OCI-LY1 (cell line): ENCODE measurements around the gene TMEM156.
A peak's percentile ranks its signal among the peaks of the same experiment; 100 is the strongest.

Experiments used
- H2AFZ ChIP-seq: fragments of 200-600 bp; sonication (generic), shearing (Covaris generic); 2 replicates; pipeline ENCODE4 v1.6.0; 2014; ENCODE audit warnings: antibody characterized with exemption, mild to moderate bottlenecking, low read length
- H3F3A ChIP-seq: fragments of 200-600 bp; sonication (generic), shearing (Covaris generic); 2 replicates; pipeline ENCODE4 v1.6.0; 2014; ENCODE audit warnings: mild to moderate bottlenecking, antibody characterized with exemption, low read length, moderate library complexity; ENCODE audit not compliant: insufficient read depth
- H3K27ac ChIP-seq: fragments of 200-600 bp; sonication (generic); 2 replicates; pipeline ENCODE4 v1.5.1; 2014; ENCODE audit warnings: low read length, mixed run types, mild to moderate bottlenecking, low read depth; ENCODE audit not compliant: poor library complexity, severe bottlenecking
- H3K27me3 ChIP-seq: fragments of 200-600 bp; sonication (generic); 2 replicates; pipeline ENCODE4 v1.6.0; 2014; ENCODE audit warnings: antibody characterized with exemption, mild to moderate bottlenecking, low read length, moderate library complexity; ENCODE audit not compliant: insufficient read depth
- H3K36me3 ChIP-seq: fragments of 200-600 bp; sonication (generic); 2 replicates; pipeline ENCODE4 v1.6.1; 2014; ENCODE audit warnings: mild to moderate bottlenecking, antibody characterized with exemption, low read length, moderate library complexity, mixed read lengths; ENCODE audit not compliant: insufficient read depth
- H3K4me1 ChIP-seq: fragments of 200-600 bp; sonication (generic); 2 replicates; pipeline ENCODE4 v1.5.1; 2014; ENCODE audit warnings: mild to moderate bottlenecking, low read length, moderate library complexity; ENCODE audit not compliant: insufficient read depth, severe bottlenecking
- H3K4me2 ChIP-seq: fragments of 200-600 bp; sonication (generic), shearing (Covaris generic); 2 replicates; pipeline ENCODE4 v1.6.1; 2014; ENCODE audit warnings: low read length
- H3K4me3 ChIP-seq: fragments of 200-600 bp; sonication (generic); 2 replicates; pipeline ENCODE4 v1.5.1; 2014; ENCODE audit warnings: low read length, low read depth, mild to moderate bottlenecking, mixed read lengths; ENCODE audit not compliant: poor library complexity, severe bottlenecking
- H3K79me2 ChIP-seq: fragments of 200-600 bp; shearing (Covaris generic); 2 replicates; pipeline ENCODE4 v1.6.1; 2016; ENCODE audit warnings: mixed run types, low read length, mixed read lengths; ENCODE audit not compliant: insufficient read depth
- H3K9ac ChIP-seq: fragments of 200-600 bp; sonication (generic), shearing (Covaris generic); 2 replicates; pipeline ENCODE4 v1.6.1; 2014; ENCODE audit warnings: mild to moderate bottlenecking, low read length, mixed read lengths
- H3K9me2 ChIP-seq: fragments of 200-600 bp; sonication (generic), shearing (Covaris generic); 2 replicates; pipeline ENCODE4 v1.6.1; 2014; ENCODE audit warnings: low read depth, mild to moderate bottlenecking, low read length, mixed read lengths
- H3K9me3 ChIP-seq: fragments of 200-600 bp; shearing (Covaris generic); 2 replicates; pipeline ENCODE4 v1.6.1; 2014; ENCODE audit warnings: low read length, mixed read lengths
- H4K20me1 ChIP-seq: fragments of 200-600 bp; sonication (generic), shearing (Covaris generic); 2 replicates; pipeline ENCODE4 v1.6.0; 2016; ENCODE audit warnings: mild to moderate bottlenecking, low read length; ENCODE audit not compliant: insufficient read depth
- EZH2 ChIP-seq: fragments of 200-600 bp; sonication (generic), shearing (Covaris generic); IDR thresholded peaks from 2 replicates; pipeline ENCODE4 v1.8.0; 2017; ENCODE audit warnings: borderline replicate concordance, mixed run types, mild to moderate bottlenecking, antibody characterized with exemption, low read length, moderate library complexity, mixed read lengths
- TF ChIP-seq, protein P1 (sequence below): fragments of 200-600 bp; sonication (generic), shearing (Covaris generic); IDR thresholded peaks from 2 replicates; pipeline ENCODE4 v1.5.1; 2017; ENCODE audit warnings: mild to moderate bottlenecking, antibody characterized with exemption, low read length, moderate library complexity, mixed read lengths

TMEM156 gene

DNA sequence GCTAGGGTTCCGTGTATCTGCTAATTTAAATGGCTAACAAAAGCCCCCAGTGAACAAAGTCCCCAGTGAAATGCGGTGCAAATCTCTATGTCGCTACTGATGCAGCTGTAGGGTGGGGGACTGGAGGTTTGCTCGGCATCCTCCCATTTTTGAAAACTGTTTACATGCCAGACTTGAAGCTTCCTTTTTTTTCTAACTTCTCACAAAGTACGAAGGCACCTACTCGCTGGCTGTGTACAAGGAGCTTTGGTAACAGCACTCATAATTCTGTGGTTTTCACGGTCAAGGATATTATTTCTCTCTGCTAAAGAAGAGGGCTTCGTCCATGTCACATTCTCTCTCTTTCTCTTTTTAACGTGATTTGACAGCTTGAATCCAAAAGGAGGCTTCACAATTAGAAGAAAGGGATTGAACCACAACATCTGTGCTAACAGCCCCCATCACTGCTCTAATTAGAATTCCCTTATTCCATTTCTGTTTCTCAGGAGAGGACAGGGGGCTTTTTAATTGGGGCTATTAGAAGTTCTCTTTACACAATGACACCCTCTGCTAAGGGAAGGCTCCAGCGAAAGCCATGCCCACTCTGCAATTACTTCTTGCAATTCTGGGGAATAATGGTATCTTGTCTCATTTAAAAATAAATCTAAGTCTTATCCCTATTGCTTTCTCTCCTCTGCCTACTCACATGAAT lies 46.7 kb downstream of the TMEM156 start:
- Histone ChIP-seq H3K4me3 (peak overlapping the region; percentile 15), H3F3A (no peaks in the 10 kb centered on the region), H3K27me3 (no peaks in the 10 kb centered on the region), H3K9me2 (no peaks in the 10 kb centered on the region), H3K9ac (peak overlapping the region; percentile 8; the same call in 1 of the 2 replicates), H3K27ac (peak overlapping the region; percentile 80), H2AFZ (no peak overlapping the region), H3K79me2 (no peaks in the 10 kb centered on the region), H3K9me3 (no peaks in the 10 kb centered on the region), H3K36me3 (peaks cover 81% of the 10 kb centered on the region), H3K4me2 (peak overlapping the region; percentile 41), H4K20me1 (no peaks in the 10 kb centered on the region), H3K4me1 (peaks cover 37% of the 10 kb centered on the region)
- TF ChIP-seq, protein P1, sequence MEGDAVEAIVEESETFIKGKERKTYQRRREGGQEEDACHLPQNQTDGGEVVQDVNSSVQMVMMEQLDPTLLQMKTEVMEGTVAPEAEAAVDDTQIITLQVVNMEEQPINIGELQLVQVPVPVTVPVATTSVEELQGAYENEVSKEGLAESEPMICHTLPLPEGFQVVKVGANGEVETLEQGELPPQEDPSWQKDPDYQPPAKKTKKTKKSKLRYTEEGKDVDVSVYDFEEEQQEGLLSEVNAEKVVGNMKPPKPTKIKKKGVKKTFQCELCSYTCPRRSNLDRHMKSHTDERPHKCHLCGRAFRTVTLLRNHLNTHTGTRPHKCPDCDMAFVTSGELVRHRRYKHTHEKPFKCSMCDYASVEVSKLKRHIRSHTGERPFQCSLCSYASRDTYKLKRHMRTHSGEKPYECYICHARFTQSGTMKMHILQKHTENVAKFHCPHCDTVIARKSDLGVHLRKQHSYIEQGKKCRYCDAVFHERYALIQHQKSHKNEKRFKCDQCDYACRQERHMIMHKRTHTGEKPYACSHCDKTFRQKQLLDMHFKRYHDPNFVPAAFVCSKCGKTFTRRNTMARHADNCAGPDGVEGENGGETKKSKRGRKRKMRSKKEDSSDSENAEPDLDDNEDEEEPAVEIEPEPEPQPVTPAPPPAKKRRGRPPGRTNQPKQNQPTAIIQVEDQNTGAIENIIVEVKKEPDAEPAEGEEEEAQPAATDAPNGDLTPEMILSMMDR = no peak
- TF ChIP-seq EZH2 = no peak

DNA sequence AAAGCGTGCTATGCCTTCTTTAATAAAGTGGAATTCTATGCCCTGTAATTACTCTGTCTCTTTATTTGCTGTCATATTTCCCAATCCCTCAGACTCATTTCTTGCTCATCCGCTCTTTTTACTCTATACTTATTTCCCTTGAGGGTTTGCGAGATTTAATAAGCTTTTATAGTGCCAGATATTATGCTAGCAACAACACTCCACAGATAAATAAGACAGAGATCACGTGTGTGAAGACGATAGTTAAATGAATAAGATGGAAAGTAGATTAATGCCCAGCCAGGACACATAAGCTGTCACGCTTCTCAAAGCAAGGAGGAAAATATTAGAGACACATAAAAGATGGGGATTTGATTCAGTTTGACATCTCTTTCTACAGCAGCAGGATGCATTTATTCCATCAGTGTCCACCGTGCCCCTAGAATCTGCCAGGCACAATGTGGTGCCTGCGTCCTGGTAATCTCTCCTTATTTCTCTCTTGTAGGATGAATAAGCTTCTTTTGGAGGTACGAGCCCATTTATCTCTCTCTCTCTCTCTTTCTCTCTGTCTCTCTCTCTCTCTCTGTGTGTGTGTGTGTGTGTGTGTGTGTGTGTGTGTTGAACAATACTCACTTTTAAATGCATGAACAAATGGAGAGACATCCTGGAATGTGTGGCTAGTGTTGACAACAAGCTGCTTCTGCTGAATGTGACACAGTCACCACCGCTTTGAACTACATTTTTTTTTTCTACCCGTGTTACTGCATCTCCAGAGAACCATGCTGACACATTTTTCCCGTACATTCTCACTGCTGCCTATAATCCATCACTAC lies 48.2 kb downstream of the TMEM156 start:
- no peak overlapping the region for H3K9ac ChIP-seq
- no peaks in the 10 kb centered on the region for H3K79me2 ChIP-seq
- H3K4me3 ChIP-seq = no peak overlapping the region
- no peaks in the 10 kb centered on the region for H4K20me1 ChIP-seq
- H2AFZ ChIP-seq = no peak overlapping the region
- H3K36me3 ChIP-seq = peaks cover 86% of the 10 kb centered on the region
- H3K27ac ChIP-seq = peak overlapping the region; percentile 80
- H3K4me2 ChIP-seq = no peak overlapping the region
- H3K9me2 ChIP-seq = no peaks in the 10 kb centered on the region
- peaks cover 37% of the 10 kb centered on the region for H3K4me1 ChIP-seq
- no peaks in the 10 kb centered on the region for H3F3A ChIP-seq
- TF ChIP-seq, protein P1 = no peak
- TF ChIP-seq EZH2 = no peak
- no peaks in the 10 kb centered on the region for H3K27me3 ChIP-seq
- no peaks in the 10 kb centered on the region for H3K9me3 ChIP-seq

DNA sequence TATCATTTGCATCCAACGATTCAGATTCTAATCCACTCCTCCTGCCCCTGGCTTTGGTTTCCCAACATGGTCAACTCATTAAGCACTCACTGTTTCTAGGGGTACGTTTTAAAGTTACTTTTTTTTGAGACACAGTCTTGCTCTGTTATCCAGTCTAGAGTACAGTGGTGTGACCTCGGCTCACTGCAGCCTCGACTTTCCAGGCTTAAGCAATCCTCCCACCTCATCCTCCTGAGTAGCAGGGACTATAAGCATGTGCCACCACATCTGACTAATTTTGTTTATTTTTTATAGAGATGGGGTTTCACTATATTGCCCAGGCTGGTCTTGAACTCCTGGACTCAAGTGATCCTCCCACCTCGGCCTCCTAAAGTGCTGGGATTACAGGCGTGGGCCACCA lies 48.9 kb downstream of the TMEM156 start:
- H3K4me2 ChIP-seq = no peak overlapping the region

More for the DNA sequence above, 48.9 kb downstream of the TMEM156 start:
- H2AFZ ChIP-seq = no peak overlapping the region
- H3K4me3 ChIP-seq = no peak overlapping the region
- no peaks in the 10 kb centered on the region for H3F3A ChIP-seq
- H3K9ac ChIP-seq = no peak overlapping the region
- H3K79me2 ChIP-seq = no peaks in the 10 kb centered on the region
- peaks cover 83% of the 10 kb centered on the region for H3K36me3 ChIP-seq
- no peak for TF ChIP-seq EZH2
- TF ChIP-seq, protein P1 = no peak
- H4K20me1 ChIP-seq = no peaks in the 10 kb centered on the region
- H3K27me3 ChIP-seq = no peaks in the 10 kb centered on the region
- H3K4me1 ChIP-seq = peaks cover 37% of the 10 kb centered on the region
- no peaks in the 10 kb centered on the region for H3K9me3 ChIP-seq
- no peaks in the 10 kb centered on the region for H3K9me2 ChIP-seq
- H3K27ac ChIP-seq = no peak overlapping the region
